Activated CD4-positive, CD25-positive, alpha-beta regulatory T cell treated with anti-CD3 and anti-CD28 coated beads, Interleukin-2, amount 50 U/mL, for 72 hours (primary cell): ENCODE data around the gene PLD5.
"Not testable (repeated sequence)": the region's sequence is repeated elsewhere in the genome, so short reads cannot be mapped to it uniquely, and the experiment has no call there.

Experiments
- DNase-seq: peaks from one replicate; pipeline ENCODE4 v3.0.0; 2021

PLD5 gene

DNA sequence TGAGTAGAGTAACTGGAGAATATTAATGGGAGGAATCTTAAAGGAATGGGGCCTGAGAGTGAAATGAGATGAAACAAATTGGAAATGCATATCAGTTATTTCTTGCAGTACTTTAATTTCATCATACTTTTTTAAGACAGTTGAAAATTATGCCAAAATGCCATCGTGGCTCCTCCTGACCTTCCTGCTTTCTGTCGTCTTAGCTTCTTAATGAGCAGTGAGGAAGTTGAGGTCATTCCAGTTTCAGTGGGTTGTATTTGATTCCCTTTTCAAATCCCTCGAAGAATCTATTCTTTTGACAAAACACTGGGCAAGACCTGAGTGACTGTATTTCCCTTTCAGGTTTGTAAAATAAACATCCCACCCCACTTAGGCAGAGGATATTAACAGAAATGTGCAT lies 390.7 kb downstream of the PLD5 start:
- no peak for DNase-seq

DNA sequence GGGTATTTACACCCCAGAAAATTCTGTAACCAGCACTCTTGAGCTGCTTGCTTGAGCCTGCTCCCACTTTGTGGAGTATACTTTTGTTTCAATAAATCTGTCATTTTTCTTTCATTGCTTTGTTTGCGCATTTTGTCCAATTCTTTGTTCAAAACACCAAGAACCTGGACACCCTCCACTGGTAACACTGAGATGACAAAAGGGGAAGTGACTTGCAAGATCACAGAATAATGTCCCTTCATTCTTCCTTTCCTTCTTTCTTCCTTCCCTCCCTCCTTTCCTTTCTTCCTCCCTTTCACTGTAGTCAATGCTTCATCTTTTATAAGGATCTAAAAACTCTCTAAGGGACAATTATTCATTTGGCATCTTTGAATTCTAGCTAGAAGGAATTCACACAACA lies 391.1 kb downstream of the PLD5 start:
- DNase-seq: no peak

DNA sequence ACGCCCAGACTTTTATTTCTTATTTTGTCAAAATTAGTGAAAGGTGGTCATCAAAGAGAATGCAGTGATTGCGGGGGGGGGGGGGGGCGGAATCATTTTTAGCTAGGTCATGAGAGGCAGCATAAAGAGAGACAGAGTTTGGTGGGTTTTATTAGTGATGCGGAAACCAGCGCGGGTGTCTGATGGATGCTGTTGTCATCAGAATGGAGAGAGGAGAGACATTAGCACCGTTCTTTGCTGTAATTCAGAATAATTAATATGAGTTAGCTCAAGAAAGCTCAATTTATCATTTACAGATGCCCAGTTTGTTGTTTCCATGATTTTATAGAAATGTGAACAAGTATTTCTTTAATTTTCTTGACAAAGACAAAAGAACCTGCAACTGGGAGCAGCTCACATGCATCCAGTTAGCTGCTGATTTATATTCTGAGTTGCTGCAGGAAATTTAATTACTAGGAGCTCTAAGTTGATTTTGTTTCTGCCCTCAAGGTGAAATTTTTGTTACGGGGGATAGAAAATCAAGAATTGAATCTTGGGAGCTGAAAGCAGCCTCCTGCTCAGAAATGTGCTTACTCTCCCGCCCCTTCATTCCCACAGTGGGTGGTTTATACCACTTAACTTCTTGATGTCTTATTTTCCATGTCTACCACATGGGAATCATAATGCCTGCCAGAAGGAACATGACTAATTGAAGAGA lies 392.2 kb downstream of the PLD5 start:
- no peak for DNase-seq

DNA sequence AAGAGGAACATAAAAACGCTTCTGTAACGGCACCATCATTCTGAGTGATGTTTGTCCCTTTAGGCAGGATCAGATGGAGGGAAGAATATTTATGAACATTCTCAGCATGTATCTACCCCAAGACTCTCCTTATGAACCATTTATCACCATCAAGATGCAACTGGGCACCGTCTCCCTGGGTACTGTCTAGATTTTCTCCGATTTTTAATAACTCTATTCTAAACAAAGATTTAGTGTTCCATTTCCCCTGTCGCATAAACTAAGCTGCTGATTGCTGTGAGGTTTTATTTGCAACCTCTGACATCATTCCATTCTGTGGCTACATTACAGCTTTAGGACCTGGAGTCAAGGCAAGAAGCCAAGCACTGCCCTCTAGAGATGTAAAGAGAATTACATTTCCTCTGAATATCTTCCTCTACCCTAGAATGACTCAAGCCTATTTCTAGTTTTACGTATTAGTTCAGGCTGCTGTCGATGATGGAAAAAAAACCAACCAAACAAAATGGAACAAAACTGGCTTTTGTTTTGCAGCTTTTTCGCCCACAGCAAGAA lies 395.5 kb downstream of the PLD5 start:
- no peak for DNase-seq

DNA sequence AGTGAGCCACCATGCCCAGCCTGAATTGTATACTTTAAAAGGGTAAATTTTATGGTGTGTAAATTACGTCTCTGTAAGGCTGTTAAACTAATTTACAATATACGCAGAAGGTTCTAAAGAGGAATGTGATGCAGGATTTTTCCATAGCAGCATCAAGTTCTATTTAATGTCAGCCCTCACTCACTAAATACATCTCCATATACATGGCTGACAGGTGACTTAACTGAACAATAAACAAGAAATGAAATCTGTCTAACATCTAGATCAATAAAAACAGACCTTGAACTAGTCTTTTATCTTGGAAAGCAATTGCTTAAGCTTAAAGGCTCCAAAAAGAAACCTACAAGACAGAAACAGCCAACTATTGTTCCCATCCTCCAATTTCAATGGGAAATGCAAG lies 404.1 kb downstream of the PLD5 start:
- DNase-seq: no peak

DNA sequence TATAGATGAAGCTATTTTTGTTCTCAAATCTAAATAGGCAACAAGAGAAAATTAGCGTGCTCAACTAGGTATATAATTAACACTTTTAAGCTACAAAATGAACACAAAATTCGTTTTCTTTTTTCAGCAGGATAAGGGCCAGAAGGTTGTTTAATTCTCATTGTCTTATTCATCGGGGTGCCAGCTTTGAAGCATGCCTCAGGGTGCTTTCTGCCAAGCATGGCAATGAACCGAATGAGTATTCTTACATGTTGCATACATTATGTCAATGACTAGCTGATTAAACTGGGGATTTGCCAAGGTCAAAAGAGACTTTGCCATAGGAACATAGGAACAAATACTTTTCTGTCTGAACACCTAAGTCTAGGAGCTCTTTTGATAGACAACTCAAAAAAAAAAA lies 423.6 kb downstream of the PLD5 start:
- no peak for DNase-seq

DNA sequence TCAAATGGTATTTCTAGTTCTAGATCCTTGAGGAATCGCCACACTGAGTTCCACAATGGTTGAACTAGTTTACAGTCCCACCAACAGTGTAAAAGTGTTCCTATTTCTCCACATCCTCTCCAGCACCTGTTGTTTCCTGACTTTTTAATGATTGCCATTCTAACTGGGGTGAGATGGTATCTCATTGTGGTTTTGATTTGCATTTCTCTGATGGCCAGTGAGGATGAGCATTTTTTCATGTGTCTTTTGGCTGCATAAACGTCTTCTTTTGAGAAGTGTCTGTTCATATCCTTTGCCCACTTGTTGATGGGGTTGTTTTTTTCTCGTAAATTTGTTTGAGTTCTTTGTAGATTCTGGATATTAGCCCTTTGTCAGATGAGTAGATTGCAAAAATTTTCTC lies 427.2 kb downstream of the PLD5 start:
- not testable (repeated sequence) for DNase-seq

DNA sequence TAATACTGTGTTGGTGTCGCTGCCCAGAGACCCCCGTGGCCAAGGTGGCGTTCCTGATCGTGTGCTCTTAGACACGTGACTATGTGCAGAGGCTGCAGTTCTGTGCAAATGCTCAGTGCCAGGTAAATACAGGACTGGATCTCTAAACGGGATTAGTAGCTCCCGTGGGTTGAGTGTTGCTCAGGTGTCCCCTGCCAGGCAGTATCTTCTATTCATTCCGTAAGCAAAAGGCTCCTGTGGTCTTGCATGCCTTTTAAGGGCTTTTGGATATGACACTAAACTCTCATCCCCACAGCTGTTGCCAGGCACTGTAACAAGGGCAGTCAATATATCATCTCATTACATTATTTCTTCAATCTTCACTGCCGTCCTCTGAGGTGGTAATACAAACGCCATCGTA lies 431.4 kb downstream of the PLD5 start:
- DNase-seq: no peak

DNA sequence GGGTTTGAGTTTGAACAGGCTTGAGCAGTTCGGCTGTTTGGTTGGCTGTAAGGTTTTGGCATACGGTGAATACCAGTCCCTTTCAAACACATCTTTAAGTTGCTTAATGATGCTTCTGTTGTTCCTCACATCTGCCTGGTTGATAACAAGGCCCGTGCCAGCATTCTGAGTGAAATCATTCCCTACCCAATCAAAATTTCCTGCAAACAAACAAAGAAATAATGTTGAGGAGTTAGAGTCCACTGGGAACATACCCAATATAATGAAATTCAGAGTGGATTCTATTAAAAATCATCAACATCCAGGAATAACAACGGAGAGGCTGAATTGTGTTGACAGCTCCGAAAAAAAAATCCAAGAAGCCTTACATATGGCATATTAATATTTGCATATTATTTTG lies 434.6 kb downstream of the PLD5 start:
- no peak for DNase-seq

DNA sequence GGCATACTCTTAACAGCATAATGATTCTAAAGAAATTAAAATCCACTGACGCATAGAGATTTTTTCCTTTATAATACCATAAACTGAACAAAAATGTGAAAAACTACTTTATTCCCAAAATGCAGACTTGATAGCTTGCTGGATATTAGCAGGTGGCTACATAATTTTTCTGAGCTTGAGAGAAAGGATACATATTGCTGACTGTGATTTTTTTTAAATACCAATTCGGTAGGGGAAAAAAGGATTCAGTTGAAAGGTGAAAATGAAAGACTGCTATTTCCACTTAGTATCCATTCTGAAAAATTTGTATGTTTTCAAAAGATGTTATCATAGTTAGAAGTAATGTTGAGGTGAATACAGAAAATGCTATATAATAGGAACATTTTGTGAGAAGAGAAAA lies 435.6 kb downstream of the PLD5 start:
- DNase-seq: no peak

DNA sequence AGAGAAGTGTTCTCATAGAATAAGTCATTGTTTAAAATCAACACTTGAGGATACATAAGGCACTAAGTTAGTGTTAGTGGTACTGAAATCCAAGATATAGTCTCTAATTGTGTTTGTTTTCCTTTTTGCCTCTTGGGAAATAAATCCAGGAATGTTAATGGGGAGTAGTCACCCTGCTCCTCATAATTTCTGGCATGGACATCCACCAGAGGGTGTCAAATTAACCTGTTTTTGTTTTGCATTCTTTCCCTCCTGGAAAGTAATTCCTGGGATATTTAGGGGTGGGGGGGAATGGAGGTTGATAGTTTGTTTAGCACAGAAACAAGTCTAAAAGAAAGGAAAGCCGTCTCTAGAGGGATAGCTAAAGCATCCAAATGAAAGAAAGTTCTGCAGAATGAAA lies 437.8 kb downstream of the PLD5 start:
- DNase-seq: no peak

DNA sequence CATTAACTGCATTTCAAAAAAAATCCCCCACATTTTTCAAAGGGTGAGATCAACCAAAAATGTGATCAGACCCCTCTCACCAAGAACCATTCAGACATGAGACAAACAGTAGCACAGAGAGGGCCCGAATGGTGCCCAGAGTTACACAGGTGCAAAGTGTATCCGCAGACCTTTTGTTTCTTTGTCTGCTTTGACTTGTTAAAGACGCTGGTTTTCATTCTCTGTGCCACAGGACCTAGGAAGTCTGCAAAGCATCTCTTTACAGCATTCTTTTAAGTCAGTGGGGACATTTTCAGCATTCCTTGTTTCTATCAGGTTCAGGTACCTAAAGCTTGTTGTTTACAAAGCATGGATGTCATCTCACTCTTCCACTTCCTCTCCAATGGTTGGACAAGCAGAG lies 438.4 kb downstream of the PLD5 start:
- no peak for DNase-seq

DNA sequence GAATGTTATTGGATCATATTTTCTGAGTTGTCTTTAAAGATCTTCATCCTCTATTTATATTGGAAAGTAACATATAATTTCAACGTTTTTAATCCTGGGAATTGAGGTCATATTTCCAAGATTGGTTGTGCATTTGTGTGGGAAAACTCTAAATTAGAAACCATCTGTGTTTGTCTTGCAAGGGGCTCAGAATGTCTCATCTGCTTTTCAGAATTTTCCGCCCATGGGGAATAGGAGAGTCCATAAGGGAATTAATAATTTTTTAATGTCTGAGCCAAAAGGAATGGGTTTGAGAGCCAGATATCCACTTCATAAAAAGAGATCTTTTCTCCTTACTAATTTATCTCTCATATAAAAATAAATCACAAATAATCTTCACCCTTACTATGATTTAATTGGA lies 440.8 kb downstream of the PLD5 start:
- DNase-seq: no peak

DNA sequence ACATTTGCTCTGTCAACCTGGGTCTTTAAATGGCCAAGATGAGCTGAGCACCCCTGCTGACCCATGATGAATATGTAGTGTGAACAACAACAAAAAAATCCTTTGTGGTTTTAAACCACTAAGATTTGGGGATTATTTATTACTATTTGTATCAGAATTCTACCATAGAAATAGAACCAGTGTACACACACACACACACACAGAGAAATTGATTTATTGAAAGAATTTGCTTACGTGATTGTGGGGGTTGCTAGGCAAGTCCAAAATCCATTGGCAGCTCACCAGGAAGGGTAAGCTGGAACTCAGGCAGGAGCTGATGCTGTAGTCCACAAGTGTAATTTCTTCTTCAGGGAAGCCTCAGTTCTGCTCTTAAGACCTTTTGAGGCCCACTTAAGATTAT lies 443.1 kb downstream of the PLD5 start:
- DNase-seq: no peak

DNA sequence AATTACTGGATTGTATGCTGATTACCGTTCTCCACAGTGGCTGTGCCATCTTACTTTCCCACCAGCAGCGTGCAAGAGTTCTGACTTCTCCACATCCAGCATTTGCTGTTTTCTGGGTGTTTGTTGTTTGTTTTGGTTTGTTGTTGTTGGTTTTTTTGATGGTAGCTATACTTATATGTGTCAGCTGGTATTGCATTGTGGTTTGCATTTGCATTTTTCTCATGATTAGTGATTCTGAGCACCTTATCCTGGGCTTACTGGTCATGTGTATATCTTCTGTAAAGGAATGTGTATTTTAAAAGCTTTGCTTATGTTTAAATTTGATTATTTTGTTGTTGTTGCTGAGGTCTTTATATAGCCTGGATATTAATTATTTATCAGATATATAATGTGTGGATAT lies 458.7 kb downstream of the PLD5 start:
- no peak for DNase-seq

DNA sequence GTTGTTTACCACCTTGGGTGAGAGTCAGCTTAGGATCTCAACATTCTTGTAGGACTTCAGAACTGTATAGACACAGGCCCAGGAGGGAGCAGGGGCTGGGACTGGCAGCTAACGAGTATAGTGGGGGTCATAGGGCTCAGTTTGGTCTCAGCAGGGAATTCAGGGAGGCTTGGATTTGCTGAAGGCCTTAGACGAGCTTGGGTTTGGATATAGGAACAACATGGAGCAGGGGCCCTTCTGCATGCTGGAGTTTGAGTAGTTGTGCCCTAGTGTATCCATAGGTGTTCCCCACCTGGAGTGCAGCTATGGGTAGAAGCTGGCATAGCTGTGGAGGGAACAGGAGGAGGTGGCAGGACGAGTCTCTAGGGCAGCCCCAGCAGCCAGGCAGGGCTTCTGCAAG lies 462.2 kb downstream of the PLD5 start:
- no peak for DNase-seq

DNA sequence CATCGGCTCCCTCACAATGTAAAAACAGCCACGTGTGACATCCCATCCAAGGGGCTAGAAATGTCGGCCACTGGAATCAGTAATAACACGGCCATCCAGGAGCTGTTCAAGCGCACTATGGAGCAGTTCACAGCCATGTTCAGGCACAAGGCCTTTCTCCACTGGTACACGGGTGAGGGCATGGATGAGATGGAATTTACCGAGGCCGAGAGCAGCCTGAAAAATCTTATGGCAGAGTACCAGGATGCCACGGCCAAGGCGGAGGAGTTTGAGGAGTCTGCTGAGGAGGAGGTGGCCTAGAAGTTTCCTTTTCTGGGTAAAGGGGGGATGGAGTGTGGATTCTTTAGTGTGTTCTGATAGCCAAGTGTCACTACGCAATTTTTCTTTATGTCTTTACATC lies 464.5 kb downstream of the PLD5 start:
- no peak for DNase-seq

DNA sequence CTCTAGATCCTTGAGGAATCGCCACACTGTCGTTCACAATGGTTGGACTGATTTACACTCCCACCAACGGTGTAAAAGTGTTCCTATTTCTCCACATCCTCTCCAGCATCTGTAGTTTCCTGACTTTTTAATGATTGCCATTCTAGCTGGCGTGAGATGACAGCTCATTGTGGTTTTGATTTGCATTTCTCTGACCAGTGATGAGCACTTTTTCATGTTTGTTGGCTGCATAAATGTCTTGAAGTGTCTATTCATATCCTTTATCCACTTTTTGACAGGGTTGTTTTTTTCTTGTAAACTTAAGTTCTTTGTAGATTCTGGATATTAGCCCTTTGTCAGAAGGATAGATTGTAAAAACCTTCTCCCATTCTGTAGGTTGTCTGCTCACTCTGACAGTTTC lies 465.9 kb downstream of the PLD5 start:
- DNase-seq: not testable (repeated sequence)

DNA sequence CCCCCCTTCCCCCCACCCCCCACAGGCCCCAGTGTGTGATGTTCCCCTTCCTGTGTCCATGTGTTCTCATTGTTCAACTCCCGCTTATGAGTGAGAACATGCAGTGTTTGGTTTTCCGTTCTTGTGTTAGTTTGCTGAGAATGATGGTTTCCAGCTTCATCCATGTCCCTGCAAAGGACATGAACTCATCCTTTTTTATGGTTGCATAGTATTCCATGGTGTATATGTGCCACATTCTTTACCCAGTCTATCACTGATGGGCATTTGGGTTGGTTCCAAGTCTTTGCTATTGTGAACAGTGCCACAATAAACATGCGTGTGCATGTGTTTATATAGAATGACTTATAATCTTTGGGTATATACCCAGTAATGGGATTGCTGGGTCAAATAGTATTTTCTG lies 466.3 kb downstream of the PLD5 start:
- not testable (repeated sequence) for DNase-seq

DNA sequence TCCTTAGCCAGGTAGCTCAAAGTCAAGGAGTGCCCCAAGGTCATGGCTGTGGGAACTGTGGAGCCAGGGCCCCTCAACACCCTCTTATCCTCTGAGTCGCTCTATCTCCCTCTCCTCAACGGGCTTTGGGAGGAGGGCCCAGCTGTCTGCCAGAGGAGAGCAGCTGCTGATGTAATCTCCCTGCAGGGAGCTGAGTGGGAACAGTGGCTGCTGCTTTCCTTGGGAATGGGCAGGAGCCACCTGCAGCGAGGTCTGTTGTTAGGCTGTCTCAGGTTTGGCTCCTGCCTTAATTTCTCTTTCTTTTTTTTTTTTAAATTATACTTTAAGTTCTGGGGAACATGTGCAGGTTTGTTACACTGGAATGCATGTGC lies 466.8 kb downstream of the PLD5 start:
- DNase-seq: no peak

DNA sequence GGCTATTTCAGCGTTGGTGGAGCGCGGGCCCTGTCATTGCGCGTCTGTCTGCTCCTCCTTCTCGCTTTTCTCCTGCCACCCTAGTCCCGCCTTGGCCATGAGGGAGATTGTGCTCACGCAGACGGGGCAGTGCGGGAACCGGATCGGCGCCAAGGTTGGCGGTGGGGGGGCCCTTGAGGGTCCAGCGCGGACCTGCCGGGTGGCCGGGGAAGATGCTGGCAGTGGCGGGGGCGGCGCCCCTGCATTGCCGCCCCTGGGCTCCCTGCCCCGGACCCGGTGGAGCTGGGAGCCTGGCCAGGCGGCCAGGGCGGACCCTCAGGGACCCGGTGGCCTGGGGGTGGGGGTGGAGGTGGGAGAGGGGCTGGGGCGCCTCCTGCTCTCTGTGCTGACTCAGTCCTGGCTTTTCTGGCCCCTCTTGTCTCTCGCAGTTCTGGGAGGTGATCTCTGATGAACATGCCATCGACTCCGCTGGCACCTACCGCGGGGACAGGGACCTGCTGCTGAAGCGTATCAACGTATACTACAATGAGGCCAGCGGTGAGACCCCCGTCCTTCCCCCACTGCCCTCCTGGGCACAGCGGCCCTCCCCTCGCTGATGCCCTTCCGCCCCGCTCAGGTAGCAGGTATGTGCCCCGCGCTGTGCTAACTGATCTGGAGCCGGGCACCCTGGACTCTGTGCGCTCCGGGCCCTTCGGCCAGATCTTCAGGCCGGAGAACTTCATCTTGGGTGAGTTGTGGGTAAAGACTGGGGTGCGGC lies 467.3 kb downstream of the PLD5 start:
- DNase-seq: no peak

DNA sequence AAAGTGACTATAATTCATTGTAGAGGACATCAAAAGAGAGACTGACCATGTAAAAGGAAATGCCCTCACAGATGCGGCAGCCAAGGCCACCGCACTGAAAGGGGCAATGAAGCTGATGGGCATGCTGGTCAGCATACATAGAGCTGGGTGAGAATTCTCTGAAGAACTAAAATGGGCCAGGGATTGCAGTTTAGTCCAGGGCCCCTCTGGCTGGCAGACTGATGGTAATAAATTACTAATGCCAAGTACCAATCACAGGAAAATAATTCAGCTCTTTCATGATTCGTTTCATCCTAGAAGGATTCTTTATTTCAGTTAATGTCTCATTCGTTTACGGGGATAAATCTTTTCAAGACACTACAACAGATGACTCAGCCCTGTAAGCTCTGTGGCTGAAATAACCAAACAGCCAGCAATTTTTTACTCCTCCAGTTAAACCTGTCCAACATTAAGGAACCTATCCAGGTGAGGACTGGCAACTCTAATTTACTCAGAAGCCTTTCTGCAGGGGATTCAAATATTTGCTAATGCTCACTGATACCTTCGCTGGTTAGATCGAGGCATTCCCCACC lies 468.7 kb downstream of the PLD5 start:
- no peak for DNase-seq

DNA sequence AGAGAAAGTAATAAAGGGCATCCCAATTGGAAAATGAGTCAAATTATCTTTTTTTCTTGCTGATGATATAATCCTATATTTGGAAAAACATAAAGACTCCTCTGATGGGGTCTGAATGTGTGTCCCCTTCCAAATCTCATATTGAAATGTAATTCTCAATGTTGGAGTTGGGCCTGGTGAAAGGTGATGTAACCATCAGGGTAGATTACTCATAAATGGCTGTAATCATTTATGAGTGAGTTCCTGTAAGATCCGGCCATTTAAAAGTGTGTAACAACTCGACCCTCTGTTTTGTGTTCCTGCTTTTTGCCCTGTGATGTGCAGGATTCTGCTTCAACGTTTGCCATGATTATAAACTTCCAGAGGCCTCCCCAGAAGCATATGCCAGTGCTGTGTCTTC lies 481.3 kb downstream of the PLD5 start:
- no peak for DNase-seq

DNA sequence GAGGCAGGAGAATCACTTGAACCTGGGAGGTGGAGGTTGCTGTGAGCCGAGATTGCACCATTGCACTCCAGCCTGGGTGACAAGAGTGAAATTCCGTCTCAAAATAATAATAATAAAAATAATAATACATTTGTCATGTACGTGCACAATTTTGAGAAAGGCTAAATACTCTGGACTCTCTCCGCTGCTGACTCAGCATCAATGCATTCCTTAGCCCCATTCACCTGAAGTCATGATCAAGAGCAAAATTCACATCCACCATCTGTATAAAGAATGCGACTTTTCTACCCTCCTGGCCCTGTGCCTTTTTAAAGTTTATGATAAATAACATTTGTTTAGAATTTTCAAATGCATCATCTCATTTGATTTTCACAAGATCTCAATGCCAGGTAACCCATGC lies 490.1 kb downstream of the PLD5 start:
- no peak for DNase-seq
